HG03442 (cell line): ENCODE measurements around the gene AKIRIN1.
"Not testable (repeated sequence)": the region's sequence is repeated elsewhere in the genome, so short reads cannot be mapped to it uniquely, and the experiment has no call there.

Experiments used
- ATAC-seq: cut with Tn5 transposase; IDR thresholded peaks from one replicate; pipeline ENCODE4 v1.9.1; 2021; ENCODE audit warnings: mild to moderate bottlenecking, moderate library complexity; ENCODE audit not compliant: unreplicated experiment

AKIRIN1 gene

DNA sequence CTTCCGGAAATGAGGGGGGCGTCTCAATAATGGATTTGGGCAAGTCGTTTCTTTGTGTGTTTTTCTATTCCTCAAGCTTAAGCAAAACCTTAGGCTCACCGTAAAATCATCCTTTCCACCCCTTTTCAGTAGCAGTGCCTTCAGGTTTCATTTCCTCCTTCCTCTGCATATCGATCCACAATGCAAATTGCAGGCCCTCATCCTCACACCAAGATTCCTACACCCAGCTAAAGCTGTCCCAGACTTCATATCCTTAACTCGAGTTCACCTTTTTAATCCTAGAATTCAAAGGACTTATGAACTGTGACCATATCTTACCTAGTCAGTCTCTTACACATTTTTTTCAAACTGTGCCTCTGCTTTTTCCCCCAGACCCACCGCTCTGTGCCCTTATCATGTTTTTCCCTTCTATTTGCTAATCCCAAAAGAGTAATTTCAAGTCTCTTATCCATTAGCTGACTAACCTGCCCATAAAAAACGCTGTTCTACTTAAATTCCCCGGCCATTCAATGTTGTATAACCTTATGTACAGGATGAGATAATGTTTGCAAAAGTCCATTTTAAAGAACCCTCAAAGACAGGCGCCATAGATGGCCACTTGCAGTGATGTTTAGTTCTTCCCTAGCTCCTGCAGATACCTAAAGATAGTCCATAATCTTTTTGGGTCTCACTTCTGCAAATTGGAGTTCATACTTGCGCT, 1.5 kb downstream of the AKIRIN1 start:
- ATAC-seq = no peak

DNA sequence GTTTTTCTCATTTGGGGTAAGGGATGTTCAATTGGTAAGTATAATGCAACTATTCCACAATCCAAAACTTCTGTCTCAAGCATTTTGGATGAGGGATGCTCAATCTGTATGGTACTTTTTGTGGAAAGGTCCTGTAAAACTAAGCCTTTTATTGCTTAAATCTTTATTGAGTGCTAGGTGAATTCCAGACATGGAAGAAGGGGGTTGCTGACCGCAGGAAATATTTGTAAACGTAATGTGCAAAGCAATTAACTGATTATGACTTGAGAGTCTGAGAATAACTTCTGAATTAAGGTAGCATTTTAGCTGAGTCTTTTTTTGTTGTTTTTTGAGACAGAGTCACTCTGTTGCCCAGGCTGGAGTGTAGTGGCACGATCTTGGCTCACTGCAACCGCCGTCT, 3.1 kb downstream of the AKIRIN1 start:
- ATAC-seq = no peak

DNA sequence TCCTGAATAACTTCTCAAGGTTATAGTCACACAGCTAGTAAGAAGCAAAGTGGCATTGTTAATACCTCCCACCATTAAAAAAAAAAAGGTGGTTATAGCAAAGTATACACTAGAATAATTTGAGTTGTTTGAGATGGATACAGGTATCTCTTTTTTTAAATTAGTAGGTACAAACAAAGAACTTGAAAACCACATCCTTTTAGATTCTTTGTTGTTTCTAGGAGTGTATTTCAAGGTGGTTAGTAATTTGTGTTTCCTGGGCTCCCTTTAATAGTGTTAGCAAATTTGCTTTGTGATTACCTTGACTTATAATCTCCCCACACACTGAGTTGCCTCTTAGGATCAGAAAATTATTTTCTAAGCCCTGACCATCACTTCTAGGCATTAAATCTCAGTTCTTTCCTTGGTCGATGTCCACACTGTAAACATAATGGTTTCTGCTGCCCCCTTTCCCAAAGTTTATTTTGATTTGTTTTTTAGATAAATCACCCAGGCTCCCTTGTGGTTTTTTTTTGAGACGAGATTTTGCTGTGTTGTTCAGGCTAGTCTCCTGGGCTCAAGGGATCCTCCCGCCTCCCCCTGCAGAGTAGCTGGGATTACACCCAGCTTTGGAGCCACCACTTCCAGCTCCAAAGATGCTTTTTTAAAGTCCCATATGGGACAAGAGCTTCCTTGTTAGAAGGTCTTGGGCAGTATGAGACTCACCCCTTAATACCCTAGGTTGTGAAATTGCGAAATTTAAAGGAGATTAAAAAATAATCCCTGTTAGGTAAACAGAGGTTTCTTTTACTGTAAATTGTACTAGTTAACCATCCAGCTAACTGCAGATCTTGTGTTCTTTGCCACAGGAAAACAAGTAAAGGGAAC, 6.2 kb downstream of the AKIRIN1 start:
- no peak for ATAC-seq

DNA sequence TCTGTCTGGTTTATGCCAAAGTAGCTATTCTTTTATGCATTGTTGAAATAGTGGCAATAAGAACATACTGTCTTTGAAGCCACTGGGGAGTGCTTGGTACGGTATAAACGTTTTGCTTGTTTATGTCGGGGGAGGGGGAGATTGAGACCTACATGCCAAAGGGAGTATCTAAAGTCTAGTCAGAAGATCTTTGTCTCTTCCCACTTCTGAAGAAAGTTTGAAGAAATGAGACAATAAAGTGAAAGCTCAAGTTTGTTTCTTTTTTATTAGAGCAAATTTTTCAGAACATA, 6.8 kb downstream of the AKIRIN1 start:
- ATAC-seq = no peak

DNA sequence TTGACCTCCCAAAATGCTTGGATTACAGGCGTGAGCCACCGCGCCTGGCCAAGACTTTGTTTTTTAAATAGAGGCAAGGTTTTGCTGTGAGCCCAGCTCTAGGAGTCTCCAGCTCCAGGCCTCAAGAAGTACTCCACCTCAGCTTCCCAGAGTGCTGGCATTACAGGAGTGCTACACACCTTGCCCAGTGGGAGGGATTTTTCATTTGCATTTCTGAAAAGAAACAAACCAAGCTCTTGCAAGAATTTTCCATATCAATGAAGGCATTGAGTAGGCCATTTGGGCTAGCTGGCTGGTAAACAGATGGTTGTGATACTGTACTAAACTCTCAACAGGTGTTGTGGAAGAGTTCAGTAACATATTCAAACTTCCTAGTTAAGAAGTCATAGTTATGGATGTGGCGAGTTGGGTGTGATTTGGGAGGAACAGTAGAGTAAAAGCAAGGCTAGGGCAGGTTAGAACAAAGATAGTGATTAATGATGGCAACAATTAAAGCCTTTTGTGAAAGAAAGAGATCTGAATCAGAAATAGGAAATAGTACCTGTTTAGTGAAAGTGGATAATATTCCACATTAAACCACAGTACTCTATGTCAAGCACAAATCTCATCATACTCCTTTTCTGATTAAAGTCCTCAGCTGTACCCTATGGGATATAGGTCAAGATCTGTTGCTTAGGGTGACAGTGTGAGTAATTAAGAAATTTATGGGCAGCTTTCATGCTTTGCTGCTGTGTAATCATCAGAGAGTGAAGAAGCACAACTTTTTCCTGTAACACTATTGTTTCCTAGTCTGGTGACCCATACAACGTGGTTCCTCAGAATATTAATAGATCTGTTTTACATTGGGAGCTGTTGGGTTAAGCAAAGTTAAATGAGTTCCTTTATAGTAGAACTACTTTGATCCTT, 10.7 kb downstream of the AKIRIN1 start:
- no peak for ATAC-seq

DNA sequence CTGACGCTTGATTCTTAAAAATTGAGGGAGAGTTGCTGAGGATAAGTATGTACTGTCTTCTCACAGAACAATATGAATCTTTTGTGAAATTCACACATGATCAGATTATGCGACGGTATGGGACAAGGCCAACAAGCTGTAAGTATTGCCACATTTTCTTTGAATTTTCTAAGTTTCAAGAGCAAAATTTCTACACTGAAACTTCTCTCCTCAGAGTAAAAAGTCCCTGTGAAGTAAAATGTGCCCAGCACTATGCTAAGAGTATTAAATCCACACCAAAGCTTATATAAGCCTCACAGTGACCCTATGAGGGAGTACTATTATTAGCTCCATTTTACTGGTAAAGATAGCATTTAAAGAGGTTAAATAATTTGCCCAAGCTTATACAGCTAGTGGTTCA, 12.2 kb downstream of the AKIRIN1 start:
- ATAC-seq = no peak

DNA sequence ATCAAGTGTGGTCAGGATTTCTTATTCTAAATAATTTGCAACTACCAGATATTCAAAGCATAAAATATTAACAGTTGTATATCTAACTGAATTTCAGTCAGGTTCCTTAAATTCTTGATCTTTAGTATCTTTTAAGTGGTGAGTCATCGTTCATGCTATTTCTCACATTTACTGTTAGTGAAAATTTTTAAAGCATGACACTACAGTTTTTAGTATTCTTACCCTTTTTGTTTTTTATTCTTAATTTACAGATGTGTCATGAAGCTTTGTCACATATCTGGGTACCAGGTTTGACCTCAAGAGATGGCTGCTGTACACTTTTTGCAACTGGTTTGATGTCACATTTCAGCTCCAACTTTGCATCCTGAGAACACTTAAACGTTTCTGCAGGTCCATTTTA, 12.7 kb downstream of the AKIRIN1 start:
- no peak for ATAC-seq

DNA sequence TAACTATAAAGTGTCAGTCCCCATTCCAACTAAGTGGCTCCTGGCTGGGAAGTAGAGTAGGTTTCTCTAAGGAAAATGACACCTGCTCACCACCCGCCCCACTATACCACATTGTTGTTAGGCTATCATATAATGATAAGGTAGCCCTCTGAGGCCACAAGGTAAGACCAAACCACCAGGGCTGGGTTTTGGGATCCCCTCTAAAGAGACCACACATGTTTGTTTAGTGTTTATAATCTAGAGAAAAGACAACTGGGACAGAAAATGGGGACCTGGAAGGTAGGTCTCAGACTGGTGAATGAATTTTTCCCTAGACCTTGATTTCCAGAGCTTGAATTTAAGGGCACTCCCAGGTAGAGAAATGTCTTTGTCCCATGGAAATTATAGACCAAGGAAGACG, 15.2 kb downstream of the AKIRIN1 start:
- ATAC-seq = no peak

DNA sequence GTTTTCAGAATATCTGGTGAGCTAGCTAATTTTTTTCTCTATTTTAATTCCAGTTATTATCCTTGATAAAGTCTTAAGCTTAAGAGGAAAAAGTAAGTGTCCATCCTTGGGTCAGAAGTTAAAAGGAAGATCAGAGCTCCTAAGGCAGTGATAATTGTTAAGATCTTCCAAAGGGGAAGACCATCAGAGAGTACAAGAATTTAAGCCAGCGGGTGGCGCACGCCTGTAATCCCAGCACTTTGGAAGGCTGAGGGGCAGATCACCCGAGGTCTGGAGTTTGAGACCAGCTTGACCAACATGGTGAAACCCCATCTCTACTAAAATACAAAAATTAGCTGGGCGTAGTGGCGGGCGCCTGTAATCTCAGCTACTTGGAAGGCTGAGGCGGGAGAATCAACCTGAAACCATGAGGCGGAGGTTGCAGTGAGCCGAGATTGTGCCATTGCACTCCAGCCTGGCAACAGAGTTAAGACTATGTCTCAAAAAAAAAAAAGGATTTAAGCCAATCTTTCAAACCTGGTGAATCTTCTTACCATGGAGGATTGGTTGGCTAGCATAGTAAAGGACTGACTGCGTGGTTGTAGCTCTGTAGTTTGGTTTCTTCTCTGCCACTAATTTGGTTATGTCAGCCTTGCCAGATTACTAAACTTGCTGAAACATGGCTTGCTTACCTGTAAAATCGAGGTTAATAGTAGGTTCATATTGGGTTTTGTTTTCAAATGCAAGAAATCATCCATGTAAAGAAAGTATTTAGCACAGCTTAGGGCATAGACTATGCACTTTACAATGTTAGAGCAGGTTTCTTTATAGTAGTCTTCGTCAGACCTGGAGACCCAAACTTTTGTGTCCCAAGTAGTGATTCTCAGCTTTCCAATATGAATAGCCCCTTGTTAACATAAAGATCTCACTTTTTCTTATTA, 15.9 kb downstream of the AKIRIN1 start:
- ATAC-seq = no peak

DNA sequence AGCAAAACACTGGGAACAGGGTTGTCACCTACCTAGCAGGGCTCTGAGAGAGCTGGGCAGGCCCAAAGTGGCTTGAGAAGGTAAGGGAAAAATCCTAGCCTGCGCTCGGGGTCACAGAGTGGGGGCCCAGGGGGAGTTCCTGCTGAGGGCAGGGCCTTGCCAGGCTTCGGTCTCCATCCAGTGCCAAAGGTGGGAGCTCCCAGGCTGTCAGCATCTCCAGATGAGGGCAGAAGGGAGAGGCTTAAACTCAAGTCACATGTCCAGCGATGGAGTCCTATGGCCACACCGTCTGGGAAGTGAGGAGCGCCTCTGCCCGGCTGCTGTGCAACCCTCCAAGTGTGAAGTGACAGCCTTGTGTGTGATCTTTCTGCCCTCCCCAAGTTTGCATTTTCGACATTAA, 23.9 kb downstream of the AKIRIN1 start:
- not testable (repeated sequence) for ATAC-seq

DNA sequence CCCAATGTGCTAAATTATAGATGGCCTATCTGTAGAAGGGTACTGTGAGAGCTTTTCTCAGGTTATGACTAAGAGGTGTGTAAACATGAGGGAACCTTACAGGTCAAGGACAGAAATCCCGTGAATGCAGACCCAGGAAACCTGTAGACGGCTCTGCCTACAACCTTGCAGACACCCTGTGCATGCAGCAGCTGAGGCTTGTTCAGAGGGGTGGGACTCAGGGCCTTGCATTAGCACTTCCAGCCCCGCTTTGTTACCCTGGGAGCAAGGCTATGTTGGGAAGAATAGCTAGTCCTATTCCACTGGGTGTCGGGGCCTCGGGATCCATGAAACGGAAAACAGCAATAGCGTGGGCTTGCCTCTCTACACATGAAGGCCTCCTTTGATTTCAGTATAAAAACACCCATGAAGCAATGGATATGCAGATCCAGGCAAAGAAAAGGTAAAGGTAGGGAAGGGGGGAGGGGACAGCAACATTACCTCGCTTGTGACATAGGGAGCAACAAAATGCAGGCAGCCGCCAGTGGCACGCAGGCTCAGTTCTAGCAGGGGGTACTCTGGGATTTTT, 25.6 kb downstream of the AKIRIN1 start:
- ATAC-seq = no peak

DNA sequence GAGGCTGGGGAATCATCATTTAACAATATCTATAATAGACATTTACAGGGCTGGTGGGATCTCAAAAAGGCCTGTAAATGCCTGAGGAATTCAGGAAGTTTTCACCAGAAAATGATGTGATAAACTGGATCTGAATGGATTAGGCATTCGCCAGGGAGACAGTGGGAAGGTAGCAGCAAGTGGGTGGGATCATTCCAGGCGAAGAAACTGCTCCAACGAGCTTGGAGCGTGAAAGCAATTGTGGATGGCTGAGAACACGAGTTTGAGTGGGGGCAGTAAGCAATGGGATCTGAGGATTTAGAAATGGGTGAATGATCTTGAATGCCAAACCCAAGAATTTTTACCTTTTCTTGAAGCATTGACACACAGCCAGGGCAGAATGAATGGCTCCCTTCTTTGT, 26.2 kb downstream of the AKIRIN1 start:
- no peak for ATAC-seq

DNA sequence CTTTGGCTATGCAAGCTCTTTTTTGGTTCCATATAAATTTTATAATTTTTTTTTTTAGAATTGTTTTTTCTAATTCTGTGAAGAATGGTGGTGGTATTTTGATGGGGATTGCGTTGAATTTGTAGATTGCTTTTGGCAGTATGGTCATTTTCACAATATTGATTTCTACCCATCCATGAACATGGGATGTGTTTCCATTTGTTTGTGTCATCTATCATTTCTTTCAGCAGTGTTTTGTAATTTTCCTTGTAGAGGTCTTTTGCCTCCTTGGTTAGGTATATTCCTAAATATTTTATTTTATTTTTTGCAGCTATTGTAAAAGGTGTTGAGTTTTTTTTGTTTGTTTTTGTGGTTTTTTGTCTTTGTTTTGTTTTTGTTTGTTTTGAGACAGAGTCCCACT, 29.4 kb downstream of the AKIRIN1 start:
- ATAC-seq = not testable (repeated sequence)

DNA sequence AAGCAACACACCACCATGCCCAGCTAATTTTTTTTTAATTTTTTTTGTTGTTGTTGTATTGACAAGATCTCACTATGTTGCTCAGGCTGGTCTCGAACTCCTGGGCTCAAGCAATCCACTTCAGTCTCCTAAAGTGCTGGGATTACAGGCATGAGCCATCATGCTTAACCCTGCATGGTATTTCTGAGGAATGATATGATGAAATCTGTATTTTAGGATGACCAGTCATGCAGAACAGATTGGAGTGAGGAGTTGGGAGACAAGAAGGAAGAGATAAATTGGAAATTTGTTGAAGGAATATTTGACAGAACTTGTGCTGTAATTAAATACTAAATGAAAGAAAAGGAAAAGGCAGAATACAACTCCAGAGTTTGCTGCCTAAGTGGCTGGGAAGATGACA, 30.4 kb downstream of the AKIRIN1 start:
- no peak for ATAC-seq

DNA sequence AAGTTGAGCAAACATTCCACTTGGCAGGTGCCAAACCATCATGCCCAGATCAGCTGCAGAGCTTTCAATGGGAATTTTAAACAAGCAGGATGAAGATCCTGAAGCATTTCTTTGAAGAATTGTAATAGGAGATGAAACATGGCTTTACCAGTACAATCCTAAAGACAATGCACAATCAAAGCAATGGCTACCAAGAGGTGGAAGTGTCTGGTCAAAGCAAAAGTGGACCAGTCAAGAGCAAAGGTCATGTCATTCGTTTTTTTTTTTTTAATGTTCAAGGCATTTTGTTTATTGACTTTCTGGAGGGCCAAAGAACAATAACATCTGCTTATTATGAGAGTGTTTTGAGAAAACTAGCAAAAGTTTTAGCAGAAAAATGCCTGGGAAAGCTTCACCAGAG, 32.1 kb downstream of the AKIRIN1 start:
- ATAC-seq = no peak

DNA sequence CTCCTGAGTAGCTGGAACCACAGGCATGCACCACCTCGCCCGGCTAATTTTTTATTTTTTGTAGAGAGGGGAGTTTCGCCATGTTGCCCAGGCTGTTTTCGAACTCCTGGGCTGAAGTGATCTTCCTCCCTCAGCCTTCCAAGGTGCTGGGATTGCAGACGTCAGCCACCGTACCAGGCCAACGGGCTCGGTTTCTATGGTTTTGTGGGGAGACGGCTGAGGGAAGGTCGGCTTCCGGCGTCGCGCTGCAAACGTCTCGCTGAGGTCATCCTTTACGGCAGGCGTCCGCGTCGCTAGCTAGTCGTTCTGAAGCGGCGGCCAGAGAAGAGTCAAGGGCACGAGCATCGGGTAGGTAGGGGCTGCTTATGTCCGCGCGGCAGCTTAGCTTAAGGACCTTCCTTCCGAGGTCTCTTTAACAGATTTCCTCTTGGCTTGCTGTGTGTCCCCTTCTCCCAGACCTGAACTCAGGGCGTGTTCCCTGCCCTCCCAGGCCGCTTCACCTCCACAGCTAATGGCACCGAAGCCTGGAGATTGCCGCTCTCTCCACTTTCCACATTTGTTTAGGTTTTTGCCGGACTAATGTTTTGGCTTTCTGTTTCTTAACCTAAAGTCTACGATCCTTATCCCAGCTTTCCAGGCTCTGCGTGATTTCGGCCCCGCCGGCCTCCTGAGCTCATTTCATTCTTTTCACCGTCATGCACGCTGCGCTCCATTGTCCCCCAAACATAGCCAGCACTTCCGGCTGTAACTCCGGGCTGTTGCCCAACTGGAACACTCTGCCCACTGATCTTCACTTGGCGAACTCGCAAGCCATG, 35.2 kb downstream of the AKIRIN1 start, which contains the start of gene NDUFS5:
Gene NDUFS5 (plus strand): TSS at position 300 of the 815 bp plus-strand sequence. CDS start 2,375 bp downstream, outside the sequence.
- ATAC-seq = peak; percentile 71

DNA sequence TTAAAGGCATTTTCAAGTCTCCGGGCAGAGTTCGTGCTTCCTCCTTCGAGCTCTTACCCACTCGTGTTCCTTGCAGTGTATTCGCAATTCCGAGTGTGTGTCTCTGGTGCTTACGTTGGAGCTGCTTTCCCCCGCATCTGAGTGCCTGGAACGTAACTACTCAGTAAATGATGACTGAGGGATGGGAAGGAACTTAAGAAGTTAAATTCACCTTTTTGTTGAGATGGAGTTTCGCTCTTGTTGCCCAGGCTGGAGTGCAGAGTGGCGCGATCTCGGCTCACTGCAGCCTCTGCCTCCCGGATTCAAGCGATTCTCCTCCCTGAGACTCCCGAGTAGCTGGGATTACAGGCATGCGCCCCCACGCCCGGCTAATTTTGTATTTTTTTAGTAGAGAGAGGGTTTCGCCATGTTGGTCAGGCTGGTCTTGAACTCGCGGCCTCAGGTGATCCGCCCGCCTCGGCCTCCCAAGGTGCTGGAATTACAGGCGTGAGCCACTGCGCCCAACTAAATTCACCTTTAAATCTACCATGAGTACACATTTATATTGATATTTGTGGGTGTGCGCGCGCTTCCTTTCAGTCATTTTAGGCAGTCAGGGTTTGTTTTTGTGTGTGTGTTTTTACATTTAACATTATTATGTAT, 35.9 kb downstream of the AKIRIN1 start:
- ATAC-seq = no peak

DNA sequence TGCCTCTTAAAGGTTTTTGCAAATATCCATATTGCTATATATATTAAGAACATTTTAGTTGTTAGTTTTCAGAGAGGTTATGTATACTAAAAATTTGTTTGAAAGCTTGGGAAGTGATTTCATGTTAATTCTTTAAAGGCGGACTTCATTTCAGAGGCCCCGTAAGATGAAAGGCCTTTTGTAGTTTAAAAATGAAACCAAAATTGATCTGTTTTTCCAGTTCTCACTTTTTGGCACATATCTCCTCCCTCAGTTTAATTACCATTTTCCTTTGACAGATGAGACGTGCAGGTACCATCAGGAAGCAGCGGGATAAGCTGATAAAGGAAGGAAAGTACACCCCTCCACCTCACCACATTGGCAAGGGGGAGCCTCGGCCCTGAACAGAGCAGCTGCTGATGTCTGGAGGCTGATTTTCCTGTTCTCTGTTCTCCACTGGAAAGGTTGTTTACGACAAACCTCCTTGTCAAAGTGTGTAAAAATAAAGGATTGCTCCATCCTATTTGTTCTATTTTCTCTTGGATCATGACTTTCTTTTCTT, 43.1 kb downstream of the AKIRIN1 start:
- no peak for ATAC-seq
